H9 (cell line): ENCODE results near the gene OSBP2. TPM values are rescaled to one million over a fixed set of nuclear protein-coding genes. Genes with fewer than 3 reads are reported as not detected.

Experiments used
- DNase-seq: peaks from one replicate; pipeline ENCODE4 v3.0.0-alpha.2; 2017
- H2AFZ ChIP-seq: one replicate; pipeline ENCODE4 v1.6.1; 2013; ENCODE audit warnings: mild to moderate bottlenecking, low read length, control low read depth, moderate library complexity
- H2AK5ac ChIP-seq: 2 replicates; pipeline ENCODE4 v1.6.1; 2013; ENCODE audit warnings: low read length, control low read depth, mixed read lengths; ENCODE audit not compliant: insufficient read length
- H2BK120ac ChIP-seq: one replicate; pipeline ENCODE4 v1.6.1; 2013; ENCODE audit warnings: low read depth, mild to moderate bottlenecking, low read length, control low read depth, inconsistent platforms; ENCODE audit not compliant: poor library complexity, severe bottlenecking
- H2BK12ac ChIP-seq: 2 replicates; pipeline ENCODE4 v1.6.1; 2013; ENCODE audit warnings: low read length, control low read depth, mixed read lengths, low read depth; ENCODE audit not compliant: insufficient read length
- H2BK15ac ChIP-seq: 2 replicates; pipeline ENCODE4 v1.6.1; 2013; ENCODE audit warnings: low read depth, low read length, control low read depth
- H2BK20ac ChIP-seq: one replicate; pipeline ENCODE4 v1.6.1; 2013; ENCODE audit warnings: low read depth, mild to moderate bottlenecking, low read length, control low read depth, inconsistent platforms; ENCODE audit not compliant: poor library complexity, severe bottlenecking
- H2BK5ac ChIP-seq: 2 replicates; pipeline ENCODE4 v1.6.1; 2013; ENCODE audit warnings: low read length, control low read depth, mixed read lengths; ENCODE audit not compliant: insufficient read length
- H3K14ac ChIP-seq: 2 replicates; pipeline ENCODE4 v1.6.1; 2013; ENCODE audit warnings: low read length, control low read depth; ENCODE audit not compliant: insufficient read depth
- H3K18ac ChIP-seq: 2 replicates; pipeline ENCODE4 v1.6.1; 2013; ENCODE audit warnings: low read depth, mild to moderate bottlenecking, mixed read lengths, low read length, control low read depth; ENCODE audit not compliant: insufficient read length
- H3K23ac ChIP-seq: 2 replicates; pipeline ENCODE4 v1.6.1; 2013; ENCODE audit warnings: low read length, control low read depth, mixed read lengths, low read depth; ENCODE audit not compliant: insufficient read length
- H3K23me2 ChIP-seq: 2 replicates; pipeline ENCODE4 v1.6.1; 2013; ENCODE audit warnings: low read depth, mild to moderate bottlenecking, mixed read lengths, low read length, control low read depth; ENCODE audit not compliant: insufficient read length, poor library complexity, severe bottlenecking
- H3K27ac ChIP-seq: 2 replicates; pipeline ENCODE4 v1.5.1; 2013; ENCODE audit warnings: low read length, control low read depth, mixed read lengths, low read depth; ENCODE audit not compliant: insufficient read length
- H3K27me3 ChIP-seq: 2 replicates; pipeline ENCODE4 v1.6.1; 2013; ENCODE audit warnings: low read length, control low read depth, inconsistent platforms; ENCODE audit not compliant: insufficient read depth
- H3K4ac ChIP-seq: 2 replicates; pipeline ENCODE4 v1.6.1; 2013; ENCODE audit warnings: low read depth, mild to moderate bottlenecking, control low read depth, inconsistent platforms, low read length, moderate library complexity
- H3K4me1 ChIP-seq: 2 replicates; pipeline ENCODE4 v1.6.1; 2013; ENCODE audit warnings: low read length, control low read depth, inconsistent platforms; ENCODE audit not compliant: insufficient read depth
- H3K4me2 ChIP-seq: 2 replicates; pipeline ENCODE4 v1.6.1; 2013; ENCODE audit warnings: low read length, control low read depth, mixed read lengths; ENCODE audit not compliant: insufficient read length, insufficient read depth
- H3K56ac ChIP-seq: 2 replicates; pipeline ENCODE4 v1.6.1; 2013; ENCODE audit warnings: low read depth, mild to moderate bottlenecking, mixed read lengths, low read length, control low read depth; ENCODE audit not compliant: insufficient read length
- H3K79me1 ChIP-seq: 2 replicates; pipeline ENCODE4 v1.6.1; 2013; ENCODE audit warnings: low read depth, mild to moderate bottlenecking, moderate library complexity, low read length, control low read depth, inconsistent platforms; ENCODE audit not compliant: insufficient read depth, poor library complexity, severe bottlenecking
- H3K79me2 ChIP-seq: 2 replicates; pipeline ENCODE4 v1.6.1; 2013; ENCODE audit warnings: low read length, control low read depth, inconsistent platforms; ENCODE audit not compliant: insufficient read depth
- H3K9ac ChIP-seq: 2 replicates; pipeline ENCODE4 v1.6.1; 2013; ENCODE audit warnings: low read length, control low read depth, mixed read lengths; ENCODE audit not compliant: insufficient read length; ENCODE audit errors: extremely low read depth
- H3K9me3 ChIP-seq: one replicate; pipeline ENCODE4 v1.6.1; 2013; ENCODE audit warnings: low read depth, low read length, inconsistent platforms; ENCODE audit not compliant: control insufficient read depth
- H3T11ph ChIP-seq: one replicate; pipeline ENCODE4 v1.6.1; 2013; ENCODE audit warnings: mild to moderate bottlenecking, low read length, control low read depth, inconsistent platforms
- H4K20me1 ChIP-seq: one replicate; pipeline ENCODE4 v1.6.1; 2013; ENCODE audit not compliant: control insufficient read depth, insufficient read length, insufficient read depth
- H4K5ac ChIP-seq: 2 replicates; pipeline ENCODE4 v1.6.1; 2013; ENCODE audit warnings: low read depth, mild to moderate bottlenecking, mixed read lengths, low read length, control low read depth; ENCODE audit not compliant: insufficient read length
- H4K8ac ChIP-seq: replicated peaks from 2 replicates; pipeline ENCODE4 v1.6.1; 2013; ENCODE audit warnings: low read length, control low read depth, mixed read lengths, low read depth; ENCODE audit not compliant: insufficient read length
- H4K91ac ChIP-seq: 2 replicates; pipeline ENCODE4 v1.6.1; 2013; ENCODE audit warnings: low read depth, mild to moderate bottlenecking, moderate library complexity, mixed read lengths, low read length, control low read depth; ENCODE audit not compliant: insufficient read length
- H3K27ac Mint-ChIP-seq, 3 experiments: 2 replicates in 2 of 3; 3 replicates in 1 of 3; pipeline ENCODE4 v1.8.0; 2020 to 2021; ENCODE audit warnings: mixed read lengths in 3 of 3, mild to moderate bottlenecking in 1 of 3, moderate library complexity in 1 of 3
- H3K27me3 Mint-ChIP-seq: 2 replicates; pipeline ENCODE4 v1.8.0; 2021; ENCODE audit warnings: low read depth, mild to moderate bottlenecking, moderate library complexity, mixed read lengths
- H3K36me3 Mint-ChIP-seq, 3 experiments: 2 replicates in 2 of 3; 3 replicates in 1 of 3; pipeline ENCODE4 v1.8.0; 2020 to 2021; ENCODE audit warnings: low read depth in 3 of 3, mixed read lengths in 3 of 3; ENCODE audit not compliant: insufficient read depth in 1 of 3
- H3K4me1 Mint-ChIP-seq, 2 experiments: 2 replicates each; pipeline ENCODE4 v1.8.0; 2020; ENCODE audit warnings: mixed read lengths in 2 of 2
- H3K4me3 Mint-ChIP-seq, 2 experiments: 2 replicates in 1 of 2; 3 replicates in 1 of 2; pipeline ENCODE4 v1.8.0; 2020 to 2021; ENCODE audit warnings: mild to moderate bottlenecking in 2 of 2, mixed read lengths in 2 of 2, moderate library complexity in 1 of 2
- H3K9me3 Mint-ChIP-seq, 2 experiments: 2 replicates in 1 of 2; 3 replicates in 1 of 2; pipeline ENCODE4 v1.8.0; 2020; ENCODE audit warnings: mild to moderate bottlenecking in 2 of 2, mixed read lengths in 2 of 2, moderate library complexity in 1 of 2
- WGBS: extraction: QIAGEN DNeasy Blood & Tissue Kit; methylation state at CpG from one replicate; pipeline ENCODE4 v1.1.7; 2013; ENCODE audit warnings: missing lambda C conversion rate, low lambda C conversion rate, mixed read lengths; ENCODE audit not compliant: insufficient read length; ENCODE audit errors: extremely low coverage; 5-methylcytosine and 5-hydroxymethylcytosine counted together
- total RNA-seq: library from RNA; stranded (reverse); gene quantifications from 2 replicates; pipeline ENCODE4 v1.2.1, GENCODE V29; 2021
- TF ChIP-seq, protein P1 (sequence below): fragments of 200-600 bp; sonication (generic); conservative IDR thresholded peaks from 3 replicates; pipeline ENCODE4 v1.8.0; 2021; ENCODE audit warnings: antibody characterized with exemption, mild to moderate bottlenecking

OSBP2 gene
- total RNA-seq, 1 experiment from 2014 or later, result 3.4 TPM

DNA sequence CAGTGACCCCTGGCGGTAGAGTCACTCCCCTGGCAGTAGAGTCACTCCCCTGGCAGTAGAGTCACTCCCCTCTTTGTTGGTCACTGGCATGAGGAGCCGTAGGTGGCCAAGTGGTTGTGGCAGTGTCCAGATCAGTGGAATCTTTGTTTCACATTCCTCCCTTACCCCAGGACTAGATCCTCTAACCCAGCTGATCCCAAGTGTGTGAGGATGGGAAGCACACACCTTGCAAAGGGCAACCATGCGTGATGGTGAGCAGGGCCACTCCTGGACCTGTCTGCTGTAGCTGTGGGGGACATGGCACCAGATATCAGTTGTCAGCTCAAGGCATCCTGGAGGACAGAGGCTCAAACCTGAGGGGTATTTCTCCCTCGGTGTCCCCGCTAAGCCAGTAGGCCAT is 37.8 kb downstream of the OSBP2 start:
- no peaks in the 10 kb centered on the region for H3K27me3 ChIP-seq
- peak; percentile 34 for DNase-seq
- no CpG with 5 or more reads among the region's 5 CpGs for WGBS
- peaks cover 0 to 5% of the 10 kb centered on the region in 2 experiments; a peak in 1 of 5 replicates for H3K9me3 Mint-ChIP-seq
- H3K9ac ChIP-seq, result no peak overlapping the region
- no peak overlapping the region for H4K5ac ChIP-seq
- no peak overlapping the region for H2AFZ ChIP-seq
- no peak overlapping the region for H3K4ac ChIP-seq
- H3K36me3 Mint-ChIP-seq, result no peaks in the 10 kb centered on the region
- no peak overlapping the region; the same call in 1 of the 2 replicates for H3K14ac ChIP-seq
- H4K8ac ChIP-seq, result no peak overlapping the region
- no peak overlapping the region for H3K4me3 Mint-ChIP-seq
- no peak overlapping the region for H2BK20ac ChIP-seq
- peaks cover 0 to 8% of the 10 kb centered on the region in 2 experiments; a peak in 1 of 4 replicates for H3K4me1 Mint-ChIP-seq
- H3K27ac ChIP-seq, result no peak overlapping the region
- H3K23me2 ChIP-seq, result no peaks in the 10 kb centered on the region
- H3K23ac ChIP-seq, result no peak overlapping the region
- no peaks in the 10 kb centered on the region; the same call in 1 of the 2 replicates for H3K4me1 ChIP-seq
- no peaks in the 10 kb centered on the region for H3K27me3 Mint-ChIP-seq
- H3K4me2 ChIP-seq, result no peak overlapping the region
- no peak overlapping the region for H2BK5ac ChIP-seq
- H4K20me1 ChIP-seq, result no peaks in the 10 kb centered on the region
- no peak overlapping the region for H2BK120ac ChIP-seq
- H3T11ph ChIP-seq, result no peak overlapping the region
- TF ChIP-seq, protein P1, sequence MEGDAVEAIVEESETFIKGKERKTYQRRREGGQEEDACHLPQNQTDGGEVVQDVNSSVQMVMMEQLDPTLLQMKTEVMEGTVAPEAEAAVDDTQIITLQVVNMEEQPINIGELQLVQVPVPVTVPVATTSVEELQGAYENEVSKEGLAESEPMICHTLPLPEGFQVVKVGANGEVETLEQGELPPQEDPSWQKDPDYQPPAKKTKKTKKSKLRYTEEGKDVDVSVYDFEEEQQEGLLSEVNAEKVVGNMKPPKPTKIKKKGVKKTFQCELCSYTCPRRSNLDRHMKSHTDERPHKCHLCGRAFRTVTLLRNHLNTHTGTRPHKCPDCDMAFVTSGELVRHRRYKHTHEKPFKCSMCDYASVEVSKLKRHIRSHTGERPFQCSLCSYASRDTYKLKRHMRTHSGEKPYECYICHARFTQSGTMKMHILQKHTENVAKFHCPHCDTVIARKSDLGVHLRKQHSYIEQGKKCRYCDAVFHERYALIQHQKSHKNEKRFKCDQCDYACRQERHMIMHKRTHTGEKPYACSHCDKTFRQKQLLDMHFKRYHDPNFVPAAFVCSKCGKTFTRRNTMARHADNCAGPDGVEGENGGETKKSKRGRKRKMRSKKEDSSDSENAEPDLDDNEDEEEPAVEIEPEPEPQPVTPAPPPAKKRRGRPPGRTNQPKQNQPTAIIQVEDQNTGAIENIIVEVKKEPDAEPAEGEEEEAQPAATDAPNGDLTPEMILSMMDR, result peak; percentile 28; the same call in 2 of the 3 replicates
- no peak overlapping the region for H3K27ac Mint-ChIP-seq
- H2BK15ac ChIP-seq, result no peak overlapping the region
- no peaks in the 10 kb centered on the region for H3K79me1 ChIP-seq
- H3K9me3 ChIP-seq, result no peaks in the 10 kb centered on the region
- H3K56ac ChIP-seq, result no peak overlapping the region
- H3K79me2 ChIP-seq, result no peaks in the 10 kb centered on the region
- H2BK12ac ChIP-seq, result no peak overlapping the region
- no peak overlapping the region for H3K18ac ChIP-seq
- H4K91ac ChIP-seq, result no peak overlapping the region
- no peak overlapping the region for H2AK5ac ChIP-seq
